ENCODE results near the gene ZBTB7C. TPM values are rescaled to one million over a fixed set of nuclear protein-coding genes. Genes with fewer than 3 reads are reported as not detected.

Gene ZBTB7C
- total RNA-seq, 1 experiment from 2014 or later, result 0.33 TPM

- no peak overlapping the region for H3K9ac ChIP-seq (ENCODE audit: extremely low read depth, insufficient read length, low read length)
- H2BK12ac ChIP-seq (ENCODE audit: insufficient read length, low read depth, low read length), result no peak overlapping the region
- H2AFZ ChIP-seq (ENCODE audit: low read length), result no peak overlapping the region
- Mint-ChIP-seq H3K9me3 (no peaks in the 10 kb centered on the region), H3K36me3 (ENCODE audit: insufficient read depth in 1 of 3, low read depth in 3 of 3) (no peaks in the 10 kb centered on the region), H3K4me1 (peaks cover 10 to 12% of the 10 kb centered on the region in 2 experiments), H3K27ac (no peak overlapping the region; a peak in 1 of 7 replicates), H3K27me3 (ENCODE audit: low read depth) (peaks cover 6% of the 10 kb centered on the region), H3K4me3 (no peak overlapping the region; a peak in 1 of 5 replicates)
- H4K20me1 ChIP-seq (ENCODE audit: control insufficient read depth, insufficient read depth, insufficient read length), result no peaks in the 10 kb centered on the region
- no peaks in the 10 kb centered on the region for H3K9me3 ChIP-seq (ENCODE audit: control insufficient read depth, low read depth, low read length)
- no peak for TF ChIP-seq CTCF (conservative IDR thresholded peaks at IDR 0.05)
- H2BK120ac ChIP-seq (ENCODE audit: low read depth, low read length, poor library complexity, severe bottlenecking), result no peak overlapping the region
- no peaks in the 10 kb centered on the region for H3K27me3 ChIP-seq (ENCODE audit: insufficient read depth, low read length)
- no peak overlapping the region for H2BK5ac ChIP-seq (ENCODE audit: insufficient read length, low read length)
- H2AK5ac ChIP-seq (ENCODE audit: insufficient read length, low read length), result no peak overlapping the region
- H4K91ac ChIP-seq (ENCODE audit: insufficient read length, low read depth, low read length), result no peak overlapping the region
- no peak overlapping the region for H2BK15ac ChIP-seq (ENCODE audit: low read depth, low read length)
- no peak overlapping the region for H3K56ac ChIP-seq (ENCODE audit: insufficient read length, low read depth, low read length)
- no peak overlapping the region for H3K23ac ChIP-seq (ENCODE audit: insufficient read length, low read depth, low read length)
- H4K5ac ChIP-seq (ENCODE audit: insufficient read length, low read depth, low read length), result no peak overlapping the region
- no peak overlapping the region for H3K18ac ChIP-seq (ENCODE audit: insufficient read length, low read depth, low read length)
- no peak overlapping the region for H3K4ac ChIP-seq (ENCODE audit: low read depth, low read length)
- H4K8ac ChIP-seq (replicated peaks; ENCODE audit: insufficient read length, low read depth, low read length), result no peak overlapping the region
- no peaks in the 10 kb centered on the region; the same call in 1 of the 2 replicates for H3K4me1 ChIP-seq (ENCODE audit: insufficient read depth, low read length)
- no peak overlapping the region for H3K27ac ChIP-seq (ENCODE audit: insufficient read length, low read depth, low read length)
- H2BK20ac ChIP-seq (ENCODE audit: low read depth, low read length, poor library complexity, severe bottlenecking), result no peak overlapping the region
- no peaks in the 10 kb centered on the region for H3K79me2 ChIP-seq (ENCODE audit: insufficient read depth, low read length)
- no peak for DNase-seq
- no CpG with 5 or more reads among the region's 4 CpGs for WGBS (ENCODE audit: extremely low coverage, insufficient read length, low lambda C conversion rate)
- H3K4me2 ChIP-seq (ENCODE audit: insufficient read depth, insufficient read length, low read length), result no peak overlapping the region
- H3K14ac ChIP-seq (ENCODE audit: insufficient read depth, low read length), result no peak overlapping the region
- no peak overlapping the region for H3T11ph ChIP-seq (ENCODE audit: low read length)
- H3K23me2 ChIP-seq (ENCODE audit: insufficient read length, low read depth, low read length, poor library complexity, severe bottlenecking), result no peaks in the 10 kb centered on the region
- no peaks in the 10 kb centered on the region for H3K79me1 ChIP-seq (ENCODE audit: insufficient read depth, low read depth, low read length, poor library complexity, severe bottlenecking)
These were observed 57.0 kb downstream of the ZBTB7C start for GRCh38 chr18:48352051-48352755.

All from H9 (cell line).